GM12873 (cell line): Measurements from ENCODE around the gene PDLIM5.

Source experiments
- CTCF ChIP-seq: IDR thresholded peaks from 2 replicates; pipeline ENCODE4 v1.5.1; 2012; ENCODE audit warnings: low read depth, mild to moderate bottlenecking, moderate library complexity, low read length, control low read depth; ENCODE audit not compliant: insufficient read depth; ENCODE audit errors: missing control alignments

PDLIM5 gene

DNA sequence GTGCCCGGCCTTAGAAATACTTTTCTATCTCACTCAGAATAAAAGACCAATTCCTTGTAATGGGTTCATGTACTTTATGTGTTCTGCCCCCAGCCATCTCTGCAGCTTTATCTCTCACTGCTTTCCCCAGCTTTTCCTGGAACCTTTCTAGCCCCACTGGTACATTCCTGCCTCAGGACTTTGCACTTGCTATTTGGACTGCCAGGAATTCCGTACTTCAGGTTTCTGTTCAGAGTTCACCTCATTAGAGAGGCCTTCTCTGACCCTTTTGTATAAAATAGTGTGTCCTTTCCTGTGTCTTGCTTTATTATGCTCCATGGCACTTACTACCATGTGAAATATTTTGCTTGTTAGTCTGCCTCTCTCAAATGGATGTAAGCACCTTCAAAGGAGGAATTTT, 112.5 kb downstream of the PDLIM5 start:
- no peak for TF ChIP-seq CTCF

DNA sequence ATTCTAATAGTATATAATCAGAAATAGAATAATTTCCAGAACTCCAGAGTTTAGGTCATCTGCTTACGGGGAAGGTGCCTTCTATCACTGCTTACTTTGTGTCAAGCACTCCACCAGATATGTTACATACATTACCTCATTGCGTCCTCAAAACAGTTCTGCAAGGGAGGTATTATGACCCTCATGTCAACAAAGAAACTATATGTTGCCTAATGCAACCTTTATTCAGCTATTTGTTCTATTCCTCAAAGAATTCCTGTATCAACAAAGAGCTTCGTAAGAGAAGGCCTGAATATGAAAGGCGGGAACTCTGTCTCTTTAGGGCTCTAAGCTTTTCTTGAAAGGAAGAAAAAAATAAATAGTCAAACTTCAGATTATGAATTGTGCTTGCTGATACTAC, 114.7 kb downstream of the PDLIM5 start:
- TF ChIP-seq CTCF, result no peak

DNA sequence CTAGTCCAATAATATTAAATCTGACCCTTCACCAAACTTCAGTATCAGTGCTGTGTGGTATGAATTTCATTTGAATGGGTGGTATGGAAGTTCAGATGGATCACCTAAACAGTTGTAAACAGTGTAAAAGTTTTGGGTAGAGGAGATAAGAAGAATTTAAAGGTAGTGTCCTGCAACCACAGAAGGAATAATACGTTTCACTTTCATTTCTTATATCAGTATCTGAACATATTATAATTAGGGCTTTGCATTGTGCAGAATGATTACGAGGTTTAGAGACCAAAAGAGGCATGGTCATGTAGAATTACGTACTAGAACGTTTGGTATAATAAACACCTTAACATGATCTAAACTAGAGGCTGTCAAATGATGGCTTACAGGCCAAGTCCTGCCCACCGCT, 116.1 kb downstream of the PDLIM5 start:
- no peak for TF ChIP-seq CTCF

DNA sequence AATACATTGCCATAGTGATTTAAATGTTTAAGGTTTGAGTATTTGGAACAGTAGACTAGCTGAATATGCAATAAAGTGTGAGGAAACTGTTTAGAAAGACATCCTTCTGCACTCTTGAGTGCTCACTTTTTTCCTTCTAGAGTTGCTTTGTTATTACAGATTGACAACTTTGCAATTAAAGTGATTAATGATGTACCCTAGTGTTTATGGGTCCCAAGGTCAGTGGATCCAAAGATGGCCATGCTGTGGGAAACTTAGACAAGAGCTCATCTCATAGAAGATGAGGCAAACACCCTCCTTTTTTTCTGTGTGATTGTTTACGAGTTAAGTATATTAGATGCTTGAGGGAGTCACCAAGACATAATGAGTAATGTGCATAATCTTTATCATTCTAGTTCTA, 118.8 kb downstream of the PDLIM5 start:
- no peak for TF ChIP-seq CTCF

GRCh38 chr4:94571298-94571697, 119.6 kb downstream of the PDLIM5 start:
- TF ChIP-seq CTCF, result no peak

DNA sequence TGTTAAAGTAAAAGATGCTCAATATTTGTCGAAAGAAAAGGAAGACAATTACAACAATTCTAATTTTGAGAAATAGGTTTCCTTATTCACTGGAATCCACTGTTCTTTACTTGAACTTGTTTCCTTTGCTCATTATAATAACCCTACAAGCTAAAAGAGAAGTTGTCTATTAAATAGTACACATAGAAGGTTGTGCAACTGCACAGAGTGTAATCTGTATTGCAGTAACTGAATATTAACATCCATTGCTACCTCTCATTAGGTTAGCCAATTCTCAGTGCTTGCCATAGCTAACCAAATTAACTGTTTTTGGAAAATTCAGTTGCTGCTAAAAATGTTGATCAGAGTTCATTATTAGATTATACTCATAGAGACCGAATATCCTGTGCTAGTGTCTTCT, 120.0 kb downstream of the PDLIM5 start:
- TF ChIP-seq CTCF, result no peak

GRCh38 chr4:94574050-94574449, 122.3 kb downstream of the PDLIM5 start:
- no peak for TF ChIP-seq CTCF

- no peak for TF ChIP-seq CTCF
Measured at GRCh38 chr4:94574616-94575015, 122.9 kb downstream of the PDLIM5 start.
